NCI-H526 (cell line): ENCODE data around the gene SP110.
"Not testable (repeated sequence)": the region's sequence is repeated elsewhere in the genome, so short reads cannot be mapped to it uniquely, and the experiment has no call there.

ENCODE experiments used
- DNase-seq, 2 experiments: peaks; one replicate each; lab custom pipeline; 2025; lab: John Stamatoyannopoulos, UW

SP110 gene

GRCh38 chr2:230219419-230220331 is at the start of gene SP110:
Gene SP110, minus strand, starts transcription at chr2:230219984. Its CDS starts 3,057 bp downstream, at chr2:230216927.
- DNase-seq = no peak

- no peak for DNase-seq
Observed at GRCh38 chr2:230268606-230269243, 48.9 kb upstream of the SP110 start.

GRCh38 chr2:230267556-230267955 is 47.8 kb upstream of the SP110 start:
- no peak for DNase-seq

- DNase-seq = no peak
Observed at GRCh38 chr2:230267059-230267458, 47.3 kb upstream of the SP110 start.

- DNase-seq = no peak
Observed at GRCh38 chr2:230266638-230267037, 46.9 kb upstream of the SP110 start.

- DNase-seq = not testable (repeated sequence)
Observed at GRCh38 chr2:230264945-230265344, 45.2 kb upstream of the SP110 start.

GRCh38 chr2:230262246-230262645 is 42.5 kb upstream of the SP110 start:
- no peak for DNase-seq

GRCh38 chr2:230258483-230258882 is 38.7 kb upstream of the SP110 start:
- no peak for DNase-seq

GRCh38 chr2:230256733-230257332 is 37.0 kb upstream of the SP110 start:
- no peak for DNase-seq

GRCh38 chr2:230254152-230254881 is 34.5 kb upstream of the SP110 start:
- no peak for DNase-seq

- DNase-seq = no peak
Observed at GRCh38 chr2:230250231-230250630, 30.4 kb upstream of the SP110 start.

GRCh38 chr2:230246206-230246605 is 26.4 kb upstream of the SP110 start:
- DNase-seq = no peak

- no peak for DNase-seq
Observed at GRCh38 chr2:230244211-230244610, 24.4 kb upstream of the SP110 start.

- DNase-seq = no peak
Observed at GRCh38 chr2:230234845-230235244, 15.1 kb upstream of the SP110 start.

- no peak for DNase-seq
Observed at GRCh38 chr2:230234122-230234722, 14.4 kb upstream of the SP110 start.

GRCh38 chr2:230231251-230231650 is 11.5 kb upstream of the SP110 start:
- DNase-seq = no peak

GRCh38 chr2:230230496-230231200 is 10.9 kb upstream of the SP110 start:
- no peak for DNase-seq

GRCh38 chr2:230230087-230230486 is 10.3 kb upstream of the SP110 start:
- no peak for DNase-seq

GRCh38 chr2:230227216-230227615 is 7.4 kb upstream of the SP110 start:
- DNase-seq = no peak

- no peak for DNase-seq
Observed at GRCh38 chr2:230226051-230226551, 6.3 kb upstream of the SP110 start.

GRCh38 chr2:230225486-230225885 is 5.7 kb upstream of the SP110 start, which contains the start of gene SP140:
Gene SP140, plus strand, starts transcription at chr2:230225736. Its CDS starts 109 bp downstream, at chr2:230225845.
- no peak for DNase-seq
